ENCODE data around the gene IGSF3.

DNA sequence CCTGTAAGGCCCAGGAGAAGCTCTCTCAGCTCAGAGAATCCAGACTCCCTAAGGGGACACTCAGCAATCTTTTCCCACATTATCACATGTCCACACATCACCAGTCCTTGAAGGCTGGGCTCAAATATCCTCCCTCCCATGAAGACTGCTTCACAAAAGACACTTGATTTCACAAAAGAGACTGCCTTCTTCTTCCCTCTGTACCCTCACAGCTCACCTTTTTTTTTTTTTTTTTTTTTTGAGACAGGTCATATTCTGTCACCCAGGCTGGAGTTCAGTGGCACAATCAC, 98.2 kb downstream of the IGSF3 start:
- TF ChIP-seq CTCF (IDR thresholded peaks at IDR 0.05) (no peak), POLR2A (IDR thresholded peaks at IDR 0.05) (no peak)
